HG02938 (cell line): ENCODE results near the gene KCNJ12.
"Not testable (repeated sequence)": the region's sequence is repeated elsewhere in the genome, so short reads cannot be mapped to it uniquely, and the experiment has no call there.

Experiments used
- ATAC-seq: cut with Tn5 transposase; IDR thresholded peaks from one replicate; pipeline ENCODE4 v1.9.1; 2021; ENCODE audit warnings: mild to moderate bottlenecking, moderate library complexity; ENCODE audit not compliant: unreplicated experiment

KCNJ12 gene

DNA sequence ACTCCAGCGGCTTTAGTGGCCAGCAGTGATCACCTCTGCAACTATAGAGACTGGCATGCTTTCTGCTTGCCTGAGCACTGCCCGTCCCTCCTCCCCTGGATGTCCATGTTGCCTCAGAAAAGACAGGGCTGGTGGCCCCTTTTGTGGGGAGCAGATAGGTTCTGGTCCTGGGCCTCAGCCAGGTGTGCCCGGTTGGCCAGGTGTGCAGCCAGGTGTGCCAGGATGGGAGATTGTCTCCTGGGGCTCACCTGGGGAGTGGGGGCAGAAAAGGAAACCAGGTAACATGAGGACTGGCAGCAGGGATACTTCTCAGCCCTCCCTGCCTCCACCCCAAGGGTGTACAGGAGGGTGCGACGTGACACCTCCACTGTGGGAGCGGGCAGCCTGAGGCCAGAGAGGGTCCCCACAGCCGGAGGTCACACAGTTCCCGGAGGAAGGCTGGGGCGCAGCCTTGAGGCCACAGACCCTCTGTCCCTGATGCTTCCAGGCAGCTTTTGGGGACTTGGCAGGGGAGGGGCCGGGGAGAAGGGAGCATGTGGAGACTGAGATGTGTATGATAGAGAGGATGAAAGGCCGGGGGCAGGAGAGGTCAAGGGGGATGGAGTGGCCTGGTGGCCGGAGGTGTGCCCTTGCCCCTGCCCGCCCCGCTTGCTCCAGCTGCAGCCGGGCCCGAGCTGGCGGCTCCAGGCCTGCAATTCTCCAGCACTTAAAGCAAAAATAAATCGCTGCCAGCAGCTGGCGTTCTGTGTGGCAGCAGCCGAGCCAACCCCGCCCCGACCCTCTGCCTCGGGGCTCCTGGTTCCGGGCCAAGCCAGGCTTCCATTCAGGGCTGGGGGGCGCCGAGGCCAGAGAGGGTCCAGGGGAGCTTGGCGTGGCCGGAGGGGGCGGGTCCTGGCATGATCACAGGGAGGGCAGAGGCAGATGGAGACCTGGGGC, 6.7 kb downstream of the KCNJ12 start:
- ATAC-seq, result no peak

DNA sequence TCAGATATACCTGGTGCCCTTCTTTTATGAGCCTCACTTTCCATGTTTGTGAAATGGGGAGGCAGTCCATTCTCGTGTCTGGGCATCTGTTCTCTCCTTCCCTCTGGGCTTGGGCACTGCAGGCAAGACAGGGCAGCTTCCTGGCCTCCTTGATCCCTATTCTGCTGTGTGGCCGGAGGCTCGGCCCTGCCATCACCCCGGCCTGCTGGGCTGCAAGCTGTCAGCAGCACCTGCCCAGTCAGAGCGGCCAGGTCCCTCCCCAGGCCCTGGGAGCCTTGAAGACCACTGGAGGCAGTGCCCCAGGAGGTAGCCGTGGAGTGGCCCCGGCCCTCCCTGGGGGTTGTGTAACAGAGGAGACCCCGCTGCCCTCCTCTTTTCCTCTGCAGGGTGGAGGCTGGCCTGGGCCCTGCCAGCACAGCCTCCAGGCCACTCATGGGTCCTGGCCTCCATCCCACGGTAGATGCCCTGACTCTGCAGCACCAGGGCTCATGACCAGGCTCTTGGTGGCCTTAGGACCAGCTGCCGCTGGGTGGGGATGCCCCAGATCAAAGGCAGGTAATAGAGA, 9.2 kb downstream of the KCNJ12 start:
- ATAC-seq, result no peak

DNA sequence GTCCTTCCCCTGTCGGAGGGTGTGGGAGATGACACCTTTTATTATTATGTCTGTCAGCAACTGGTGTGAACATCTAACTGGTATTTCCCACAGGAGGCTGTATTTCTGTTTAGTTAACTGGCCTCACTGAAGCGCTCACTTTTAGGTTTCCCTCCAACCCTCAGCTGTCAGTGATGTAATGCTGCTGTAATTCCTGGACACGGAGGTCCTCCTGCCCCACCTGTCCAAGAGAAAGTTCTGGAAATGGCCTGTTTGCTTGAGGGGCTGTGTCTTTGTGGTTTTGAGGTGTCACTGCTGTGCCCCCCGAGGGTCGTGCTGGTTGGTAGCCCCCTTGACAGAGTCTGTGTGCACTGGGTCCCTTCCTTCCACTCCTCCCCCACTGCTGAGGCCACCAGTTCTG, 11.5 kb downstream of the KCNJ12 start:
- ATAC-seq, result no peak

DNA sequence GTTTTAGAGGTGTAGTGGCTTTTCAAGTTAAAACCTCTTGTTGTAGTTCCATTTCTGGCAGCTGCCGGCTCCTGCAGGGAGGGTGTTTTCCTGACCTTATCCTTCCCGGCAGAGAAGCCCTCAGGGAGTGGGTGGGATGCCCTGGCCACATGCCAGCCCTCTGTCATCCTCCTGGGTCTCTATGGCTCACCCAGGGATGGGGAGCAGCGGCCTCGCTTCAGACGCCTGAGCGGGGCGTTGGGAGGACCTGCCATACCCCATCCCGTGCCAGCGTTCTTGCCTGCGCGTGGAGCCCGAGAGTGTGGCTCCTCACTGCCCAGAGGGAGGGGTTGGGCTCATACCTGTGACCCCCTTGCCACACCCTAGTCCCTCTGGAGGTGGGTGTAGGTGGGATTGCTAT, 11.9 kb downstream of the KCNJ12 start:
- no peak for ATAC-seq

- ATAC-seq, result no peak
These were observed 12.8 kb downstream of the KCNJ12 start for GRCh38 chr17:21388944-21389343.

GRCh38 chr17:21389394-21389793, 13.2 kb downstream of the KCNJ12 start:
- ATAC-seq, result no peak

DNA sequence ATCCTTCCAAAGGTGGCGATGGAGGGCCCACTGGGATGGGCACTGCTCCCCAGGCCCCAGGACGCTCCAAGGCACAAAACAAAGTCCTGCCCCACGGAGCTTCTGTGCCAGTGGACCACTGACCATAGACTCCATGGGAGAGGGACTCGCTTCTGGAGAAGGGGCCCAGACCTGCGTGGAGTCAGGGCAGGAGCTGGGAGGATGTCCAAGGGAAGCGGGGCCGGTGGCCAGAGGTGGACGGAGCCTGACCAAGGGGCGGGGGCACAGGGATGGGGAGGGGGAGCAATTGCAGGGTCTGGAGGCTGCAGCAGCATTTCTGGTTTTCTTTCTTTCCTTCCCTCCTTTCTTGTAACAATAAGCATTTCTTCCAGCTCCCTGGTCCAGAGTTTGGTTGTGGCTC, 14.1 kb downstream of the KCNJ12 start:
- ATAC-seq, result no peak

DNA sequence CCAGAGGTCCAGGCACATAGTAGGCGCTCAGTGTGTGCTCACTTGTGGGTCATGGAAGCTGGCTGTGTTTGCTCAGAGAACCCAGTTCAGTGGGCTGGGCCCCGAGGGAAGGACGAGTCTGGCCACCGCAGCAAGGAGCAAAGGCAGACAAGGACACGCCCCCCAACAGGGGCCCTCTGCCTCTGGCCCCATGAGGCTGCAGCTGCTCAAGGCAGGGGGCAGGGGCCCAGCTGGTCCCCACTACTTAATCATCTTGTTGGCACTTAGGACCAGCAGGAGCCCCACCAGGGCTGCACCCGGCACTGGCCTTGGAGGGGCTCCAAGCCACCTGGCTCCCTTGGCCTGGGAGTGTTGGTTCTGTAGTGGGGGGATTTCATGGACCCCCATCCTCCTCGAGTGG, 16.1 kb downstream of the KCNJ12 start:
- ATAC-seq, result no peak

GRCh38 chr17:21394265-21394664, 18.1 kb downstream of the KCNJ12 start:
- no peak for ATAC-seq

GRCh38 chr17:21395764-21396163, 19.6 kb downstream of the KCNJ12 start:
- ATAC-seq, result no peak

GRCh38 chr17:21396237-21396636, 20.1 kb downstream of the KCNJ12 start:
- ATAC-seq, result no peak

DNA sequence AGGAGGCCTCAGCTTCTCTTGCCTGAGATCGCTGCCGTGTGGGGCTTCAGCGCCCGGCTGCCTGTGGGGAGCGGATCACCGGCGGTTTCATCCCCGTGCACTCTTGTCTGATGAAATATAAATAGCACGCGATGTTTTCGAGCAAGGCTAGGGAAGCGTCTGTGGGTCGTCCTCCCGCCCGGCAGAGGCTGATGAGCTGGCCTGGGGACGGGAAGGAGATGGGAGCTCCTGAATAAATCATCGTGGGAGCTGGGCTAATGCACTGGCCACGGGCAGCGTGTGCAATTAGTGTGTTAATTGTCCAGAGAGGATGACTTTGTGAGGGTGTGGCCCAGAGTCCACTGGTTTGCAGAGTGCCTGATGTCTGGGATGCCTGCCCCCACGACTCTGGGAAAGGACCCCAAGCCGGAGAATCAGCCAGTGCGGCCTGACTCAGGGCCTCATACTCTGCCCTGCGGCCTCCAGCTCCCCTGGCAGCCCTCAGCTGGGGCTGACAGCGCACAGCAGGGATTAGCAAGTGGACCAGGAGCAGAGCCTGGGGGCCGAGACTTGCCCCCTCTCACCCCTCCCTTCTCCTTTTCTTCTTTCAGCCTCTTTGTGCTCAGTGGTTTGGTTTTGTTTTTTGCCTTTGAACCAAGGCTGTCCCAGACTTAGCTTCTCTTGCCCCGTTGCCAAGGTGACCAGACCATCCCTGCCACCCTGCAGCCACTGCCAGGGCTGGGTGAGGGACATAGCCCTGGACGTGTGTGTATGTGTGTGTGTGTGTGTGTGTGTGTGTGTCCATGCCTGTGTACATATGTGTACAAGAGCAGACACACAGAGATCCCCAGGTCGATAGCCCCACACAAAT, 21.4 kb downstream of the KCNJ12 start:
- ATAC-seq, result no peak

- no peak for ATAC-seq
These were observed 23.5 kb downstream of the KCNJ12 start for GRCh38 chr17:21399474-21400186.

GRCh38 chr17:21400187-21400569, 24.0 kb downstream of the KCNJ12 start:
- not testable (repeated sequence) for ATAC-seq

DNA sequence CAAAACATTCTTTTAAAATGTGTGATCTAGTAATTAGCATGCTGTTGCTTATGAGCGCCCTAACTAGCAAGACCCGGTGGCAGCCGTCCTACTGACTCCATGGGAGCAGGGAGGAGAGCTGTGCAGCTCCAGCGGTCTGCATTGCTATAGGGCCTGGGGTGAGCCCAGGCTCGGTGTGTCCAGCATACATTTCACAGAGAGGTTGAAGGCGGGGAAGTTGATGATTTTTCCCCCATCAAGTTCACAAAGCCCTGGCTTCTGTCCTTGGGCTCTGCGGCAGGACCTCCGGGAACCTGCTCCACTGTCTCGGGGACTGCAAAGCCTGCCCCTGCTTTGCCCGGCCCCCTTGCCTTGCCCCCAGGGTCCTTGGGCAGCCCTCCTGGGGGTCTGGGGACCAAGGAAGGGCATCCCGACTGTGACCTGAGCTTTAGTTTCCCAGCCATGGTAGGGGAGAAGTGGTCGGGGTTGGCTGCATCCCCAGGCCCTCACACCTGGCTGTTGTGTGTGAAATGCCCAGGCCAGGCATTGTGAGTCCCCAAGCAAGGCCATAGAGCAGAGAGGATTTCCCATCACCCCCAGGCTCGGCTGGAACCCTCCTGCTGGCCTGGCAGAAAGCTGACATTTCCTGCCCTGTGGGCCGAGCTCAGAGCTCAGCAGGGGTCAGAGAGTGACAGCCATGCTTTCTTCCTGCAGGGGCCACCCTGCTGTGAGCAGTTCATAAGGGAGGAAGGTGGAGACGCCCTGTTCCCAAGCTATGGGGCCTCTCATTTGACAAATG, 24.8 kb downstream of the KCNJ12 start:
- ATAC-seq, result no peak

GRCh38 chr17:21402166-21402571, 26.0 kb downstream of the KCNJ12 start:
- ATAC-seq, result not testable (repeated sequence)

- ATAC-seq, result not testable (repeated sequence)
These were observed 26.8 kb downstream of the KCNJ12 start for GRCh38 chr17:21402926-21403325.

GRCh38 chr17:21404106-21404505, 27.9 kb downstream of the KCNJ12 start:
- ATAC-seq, result not testable (repeated sequence)

- ATAC-seq, result not testable (repeated sequence)
These were observed 28.4 kb downstream of the KCNJ12 start for GRCh38 chr17:21404539-21404938.
